ENCODE results near the gene DGKB.

DGKB gene

DNA sequence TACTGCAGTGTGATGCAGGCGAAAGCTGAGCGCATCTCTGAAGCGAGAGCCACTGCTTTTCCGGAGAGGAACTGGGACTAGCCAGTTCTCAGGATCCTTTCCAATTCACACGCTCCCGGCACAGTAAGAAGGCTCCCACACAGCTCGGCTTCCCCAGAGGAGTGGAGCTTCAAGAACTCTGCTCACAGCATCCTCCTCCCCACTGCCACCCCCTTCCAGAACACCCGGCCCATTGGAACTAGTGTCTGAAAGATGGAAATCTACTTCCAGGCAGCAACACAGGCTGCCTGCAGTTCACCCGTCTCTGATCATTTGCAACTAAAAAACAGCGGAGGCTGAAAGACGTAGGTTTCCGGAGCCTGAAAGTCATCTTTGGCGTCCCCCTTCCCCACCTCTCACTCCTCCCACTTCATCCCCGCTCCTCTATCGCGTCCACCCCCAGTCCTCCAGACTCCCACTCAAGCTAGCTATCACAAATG lies at the start of gene DGKB:
Gene DGKB, minus strand, starts transcription at position 163 of the 479 bp plus-strand sequence.
- peak; percentile 9 for DNase-seq (ENCODE audit: low spot score)

DNA sequence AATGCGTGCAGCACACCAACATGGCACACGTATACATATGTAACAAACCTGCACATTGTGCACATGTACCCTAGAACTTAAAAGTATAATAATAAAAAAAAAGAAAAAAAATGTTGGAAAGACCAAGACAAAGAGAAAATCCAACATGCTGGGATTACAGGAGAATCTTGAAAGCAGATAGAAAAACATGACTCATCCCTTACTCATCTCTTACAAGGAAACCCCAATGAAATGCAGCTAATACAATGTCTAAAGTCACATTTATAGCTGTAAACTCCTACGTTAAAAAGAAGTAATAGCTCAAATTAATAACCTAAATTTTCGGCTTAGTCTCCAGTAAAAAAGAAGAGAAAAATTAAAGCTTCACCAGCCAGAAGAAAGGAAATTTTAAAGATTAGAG lies 47.5 kb upstream of the DGKB start:
- DNase-seq (ENCODE audit: low spot score) = no peak

- DNase-seq (ENCODE audit: low spot score) = no peak
Observed at GRCh38 chr7:14938181-14938580, 35.6 kb upstream of the DGKB start.

- no peak for DNase-seq (ENCODE audit: low spot score)
Observed at GRCh38 chr7:14937581-14937980, 35.0 kb upstream of the DGKB start.

- DNase-seq (ENCODE audit: low spot score) = peak; percentile 84
Observed at GRCh38 chr7:14936554-14936953, 34.0 kb upstream of the DGKB start.

DNA sequence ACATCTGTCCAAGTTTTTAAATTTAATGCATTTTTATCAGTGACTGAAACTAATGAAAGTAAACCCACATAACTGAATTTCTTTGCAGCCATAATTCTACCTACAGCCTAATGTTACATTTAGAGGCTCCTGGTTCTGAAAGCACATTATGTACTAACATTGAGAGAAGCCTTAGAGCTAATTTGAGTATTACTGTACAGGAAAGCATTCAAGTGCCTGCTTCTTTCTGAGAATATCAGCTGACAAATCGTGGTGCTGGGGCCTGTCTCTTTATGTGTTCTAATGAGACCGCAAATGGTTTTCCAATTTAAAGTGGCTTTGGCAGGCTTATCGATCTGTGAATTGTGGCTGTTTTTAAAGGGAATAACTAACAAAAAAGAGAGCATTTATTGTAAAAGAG lies 32.3 kb upstream of the DGKB start:
- DNase-seq (ENCODE audit: low spot score) = no peak

DNA sequence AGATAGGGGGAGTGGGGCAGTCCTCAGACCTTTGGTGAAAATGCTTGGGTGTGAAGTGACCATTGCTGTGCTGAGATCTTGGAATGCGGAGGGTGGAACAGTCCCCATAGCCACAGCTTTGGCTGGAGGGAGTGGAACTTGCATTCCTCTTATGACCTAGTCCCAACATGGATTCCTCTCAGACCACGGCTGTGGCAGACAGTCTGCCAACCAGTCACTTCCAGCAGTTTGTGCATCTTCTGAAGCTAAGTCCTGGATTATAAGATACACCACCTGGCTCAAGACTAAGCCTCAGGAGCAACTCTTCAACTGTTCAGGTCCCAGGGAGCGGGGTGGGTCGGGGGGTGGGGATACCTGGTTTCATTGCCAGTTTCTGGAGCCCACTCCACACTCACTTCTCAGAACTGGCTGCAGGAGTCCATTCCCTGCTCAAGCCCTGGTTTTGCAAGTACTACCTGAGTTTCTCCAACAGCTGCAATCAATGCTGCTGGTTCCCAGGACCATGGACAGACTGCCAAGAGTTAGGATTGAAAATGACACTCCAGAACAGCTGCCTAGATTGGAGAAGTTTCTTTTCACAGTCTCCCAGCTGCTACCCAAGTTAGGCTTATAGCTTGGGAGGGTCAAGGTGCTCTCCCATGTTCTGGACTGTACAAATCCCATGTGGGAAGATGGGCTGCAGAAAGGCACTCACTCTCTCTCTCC lies 29.1 kb upstream of the DGKB start:
- DNase-seq (ENCODE audit: low spot score) = no peak

GRCh38 chr7:14924398-14924797 lies 21.8 kb upstream of the DGKB start:
- peak; percentile 15 for DNase-seq (ENCODE audit: low spot score)

GRCh38 chr7:14911077-14911476 lies 8.5 kb upstream of the DGKB start:
- DNase-seq (ENCODE audit: low spot score) = no peak

- DNase-seq (ENCODE audit: low spot score) = no peak
Observed at GRCh38 chr7:14908697-14909096, 6.1 kb upstream of the DGKB start.

- DNase-seq (ENCODE audit: low spot score) = no peak
Observed at GRCh38 chr7:14905764-14906163, 3.2 kb upstream of the DGKB start.

DNA sequence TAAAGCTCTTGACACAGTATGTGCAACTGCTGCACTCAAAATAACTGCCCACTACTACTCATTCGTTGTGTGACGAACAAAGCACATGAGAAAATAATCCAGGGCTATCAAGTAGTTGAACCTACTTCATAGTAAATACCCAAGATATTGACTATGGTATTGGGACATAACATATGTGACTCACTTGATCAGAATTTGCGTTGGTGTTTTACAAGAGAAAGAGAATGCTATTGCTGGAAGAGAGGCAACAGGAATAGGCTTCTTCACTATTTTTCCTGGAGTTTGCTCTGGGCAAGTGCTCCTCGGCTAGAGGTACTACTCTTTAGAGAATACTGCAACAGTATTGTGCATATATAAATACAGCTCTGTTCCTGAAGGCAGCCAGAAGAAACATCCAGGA lies 2.5 kb downstream of the DGKB start:
- no peak for DNase-seq (ENCODE audit: low spot score)

- DNase-seq (ENCODE audit: low spot score) = no peak
Observed at GRCh38 chr7:14899030-14899429, 3.5 kb downstream of the DGKB start.

DNA sequence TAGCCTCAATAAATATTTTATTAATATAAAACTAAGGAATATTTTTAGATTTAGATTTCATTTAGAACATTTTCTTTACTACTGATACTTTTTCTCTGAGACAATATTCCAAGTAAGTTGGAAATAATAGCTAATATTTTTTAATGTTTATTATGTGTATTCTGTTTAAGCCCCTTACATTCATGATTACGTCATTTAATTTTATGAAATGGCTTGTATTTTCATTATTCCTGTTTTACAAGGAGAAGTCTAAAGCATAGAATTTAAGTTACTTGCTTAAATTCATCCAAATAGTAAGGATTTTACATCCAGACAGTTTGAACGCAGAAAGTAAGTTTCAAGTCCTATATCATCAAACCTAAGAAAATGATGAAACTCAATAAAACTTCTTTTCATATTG lies 6.1 kb downstream of the DGKB start:
- DNase-seq (ENCODE audit: low spot score) = no peak

DNA sequence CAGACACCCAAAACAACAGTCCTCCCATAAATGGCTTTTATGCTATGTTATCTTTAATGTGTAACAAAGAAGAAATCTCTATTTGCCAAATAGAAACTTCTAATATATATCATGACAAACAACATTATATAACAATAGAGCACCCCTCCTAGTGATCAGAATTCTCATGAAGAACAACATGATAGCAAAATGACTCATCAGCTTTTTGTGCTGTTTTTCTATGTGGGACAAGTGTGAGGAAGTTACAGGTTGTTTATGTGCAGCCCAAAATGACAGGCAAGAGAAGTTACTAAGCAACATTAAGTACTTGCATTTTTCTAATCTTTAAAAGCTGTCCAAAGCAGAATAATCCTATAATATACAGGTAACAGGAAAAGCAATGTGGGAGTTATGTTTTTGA lies 7.7 kb downstream of the DGKB start:
- DNase-seq (ENCODE audit: low spot score) = no peak

GRCh38 chr7:14892961-14893360 lies 9.6 kb downstream of the DGKB start:
- DNase-seq (ENCODE audit: low spot score) = peak; percentile 41

- DNase-seq (ENCODE audit: low spot score) = no peak
Observed at GRCh38 chr7:14891289-14891688, 11.3 kb downstream of the DGKB start.

DNA sequence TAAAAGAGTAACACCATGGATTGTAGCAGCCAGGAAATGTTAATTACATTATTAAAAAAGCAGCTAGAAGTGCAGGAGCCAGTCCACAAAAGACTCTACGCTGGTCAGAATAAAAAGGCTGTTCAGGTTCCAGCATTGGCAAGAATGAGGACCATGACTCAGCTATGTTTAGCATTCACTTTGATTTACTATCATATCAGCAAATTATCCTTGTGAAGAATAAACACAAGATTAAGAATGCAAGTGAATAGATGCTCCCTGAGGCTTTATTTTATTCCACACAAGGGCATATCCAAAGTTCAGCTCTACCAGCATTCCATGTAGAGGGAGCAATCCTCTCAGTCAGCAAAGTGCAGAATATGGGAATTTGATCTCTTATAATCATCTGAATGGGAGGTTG lies 13.6 kb downstream of the DGKB start:
- no peak for DNase-seq (ENCODE audit: low spot score)

- DNase-seq (ENCODE audit: low spot score) = no peak
Observed at GRCh38 chr7:14886533-14886932, 16.0 kb downstream of the DGKB start.

- no peak for DNase-seq (ENCODE audit: low spot score)
Observed at GRCh38 chr7:14875941-14876587, 26.5 kb downstream of the DGKB start.

DNA sequence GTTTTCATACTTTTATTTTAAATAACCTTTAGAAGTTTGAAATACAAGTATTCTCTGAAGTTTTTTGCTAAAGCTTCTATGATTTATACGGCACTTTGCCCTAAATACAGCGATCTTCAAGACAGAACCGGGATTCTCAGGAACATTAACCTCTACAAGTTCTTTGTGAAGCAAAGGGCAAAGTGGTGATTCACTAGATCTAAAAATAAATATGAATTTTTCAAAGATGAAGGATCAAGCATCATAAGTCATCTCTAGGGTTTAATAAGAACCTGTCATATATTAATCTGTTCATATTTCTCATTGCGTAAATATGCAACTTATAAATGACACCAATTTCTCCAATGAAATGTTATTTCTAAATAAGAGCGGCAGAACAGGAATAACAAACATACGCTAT lies 30.7 kb downstream of the DGKB start:
- DNase-seq (ENCODE audit: low spot score) = no peak

DNA sequence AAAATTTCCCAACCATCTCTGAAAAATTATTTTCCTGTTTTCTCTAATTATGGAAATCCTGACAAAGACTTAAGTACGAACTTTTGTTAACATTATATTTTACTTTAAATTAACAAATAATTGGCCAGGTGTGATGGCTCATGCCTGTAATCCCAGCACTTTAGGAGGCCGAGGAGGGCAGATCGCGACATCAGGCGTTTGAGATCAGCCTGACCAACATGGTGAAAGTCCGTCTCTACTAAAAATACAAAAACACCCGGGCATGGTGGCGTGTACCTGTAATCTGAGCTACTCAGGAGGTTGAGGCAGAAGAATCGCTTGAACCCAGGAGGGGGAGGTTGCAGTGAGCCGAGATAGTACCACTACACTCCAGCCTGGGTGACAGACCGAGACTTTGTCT lies 32.2 kb downstream of the DGKB start:
- DNase-seq (ENCODE audit: low spot score) = no peak

DNA sequence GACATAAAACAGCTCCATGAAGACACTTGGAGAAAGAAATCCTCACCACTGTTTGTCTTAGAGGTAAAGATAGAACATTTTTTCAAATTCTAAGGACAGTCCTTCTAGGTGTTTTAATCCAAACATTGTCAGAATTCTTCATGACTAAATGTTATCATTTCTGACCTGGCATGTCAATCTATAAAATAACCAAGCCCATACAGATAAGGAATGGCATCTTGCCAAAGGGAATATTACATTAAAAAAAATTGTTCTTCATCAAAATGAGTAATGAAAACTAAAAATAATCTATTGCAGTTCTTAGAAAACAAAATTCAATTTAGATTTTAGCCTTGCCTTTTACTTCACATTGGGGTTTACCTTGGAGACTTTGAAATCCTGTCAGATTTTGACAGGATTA lies 33.6 kb downstream of the DGKB start:
- DNase-seq (ENCODE audit: low spot score) = no peak

DNA sequence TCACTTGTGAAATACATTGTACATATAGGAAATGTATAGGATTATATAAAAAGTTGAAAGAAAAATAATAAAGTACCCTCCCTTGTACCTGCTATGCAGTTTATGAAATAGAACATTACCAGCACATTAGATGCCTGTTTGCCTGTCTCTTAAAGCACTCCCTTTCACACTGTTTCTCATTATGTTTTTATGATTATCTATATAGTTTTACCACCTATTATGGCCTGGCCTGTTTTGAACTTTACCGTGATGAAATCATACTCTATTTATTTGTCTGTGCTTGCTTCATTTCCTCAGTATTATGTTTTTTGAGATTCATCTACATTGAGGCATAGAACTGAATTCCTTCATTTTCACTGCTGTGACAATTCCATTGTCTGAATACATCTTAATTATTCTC lies 41.1 kb downstream of the DGKB start:
- DNase-seq (ENCODE audit: low spot score) = no peak
